Activated CD4-positive, alpha-beta T cell treated with anti-CD3 and anti-CD28 coated beads for 36 hours (primary cell): ENCODE results near the gene ZNF724. TPM values are rescaled to one million over a fixed set of nuclear protein-coding genes. Genes with fewer than 3 reads are reported as not detected.
"Not testable (repeated sequence)": the region's sequence is repeated elsewhere in the genome, so short reads cannot be mapped to it uniquely, and the experiment has no call there.

Experiments used
- ATAC-seq: fragments of 200-7000 bp; cut with Tn5 transposase; one replicate; pipeline ENCODE4 v1.10.0; 2021; ENCODE audit warnings: mild to moderate bottlenecking, moderate library complexity
- CTCF ChIA-PET: fragments of 350-600 bp; sonication (Branson Sonifier 250); formaldehyde crosslinking; loops from one replicate; lab custom pipeline; 2021; ENCODE audit warnings: antibody characterized with exemption; lab: Charles Lee
- POLR2A ChIA-PET: fragments of 350-600 bp; sonication (Branson Sonifier 250); formaldehyde crosslinking; loops from one replicate; lab custom pipeline; 2021; ENCODE audit warnings: antibody characterized with exemption, inconsistent platforms; lab: Charles Lee
- DNase-seq: peaks from one replicate; pipeline ENCODE4 v3.0.0-alpha.2; 2020
- H3K27ac Mint-ChIP-seq: one replicate; pipeline ENCODE4 v1.8.0; 2021; ENCODE audit warnings: mixed read lengths
- H3K27me3 Mint-ChIP-seq: one replicate; pipeline ENCODE4 v1.8.0; 2021; ENCODE audit warnings: mixed read lengths
- H3K36me3 Mint-ChIP-seq: one replicate; pipeline ENCODE4 v1.8.0; 2021; ENCODE audit warnings: low read depth, mixed read lengths
- H3K4me1 Mint-ChIP-seq: one replicate; pipeline ENCODE4 v1.8.0; 2021; ENCODE audit warnings: mixed read lengths
- H3K4me3 Mint-ChIP-seq: one replicate; pipeline ENCODE4 v1.8.0; 2021; ENCODE audit warnings: mild to moderate bottlenecking, moderate library complexity, mixed read lengths
- H3K9me3 Mint-ChIP-seq: one replicate; pipeline ENCODE4 v1.8.0; 2021; ENCODE audit warnings: low read depth, mixed read lengths
- intact Hi-C, 2 experiments: fragments of 100-400 bp; cut with DNase I in 1 of 2; cut with micrococcal nuclease in 1 of 2; formaldehyde crosslinking; loops; one replicate each; pipeline versions ENCODE4 v1.14.2 to v1.15.1; 2022 to 2024; cut with DNase I, micrococcal nuclease
- total RNA-seq, 2 experiments: library from RNA; stranded (reverse); gene quantifications; one replicate each; pipeline ENCODE4 v1.2.3, GENCODE V29; 2021

ZNF724 gene
- total RNA-seq, result 10 to 100 TPM; 15.1 to 19.1 TPM

- Mint-ChIP-seq H3K4me1 (peaks cover 12% of the 10 kb centered on the region), H3K4me3 (peak within 1 kb of the TSS; percentile 87), H3K9me3 (no peaks in the 10 kb centered on the region), H3K36me3 (peaks cover 34% of the 10 kb centered on the region), H3K27me3 (no peaks in the 10 kb centered on the region), H3K27ac (peak within 1 kb of the TSS; percentile 96)
- DNase-seq, result peak; percentile 94
- ChIA-PET CTCF (interaction anchor here (0.7 to 1.4 kb wide), 5 partner anchors 13 to 145 kb away, joined by 3 to 4 read pairs (median 4); partner anchors contain the start of gene ZNF91), POLR2A (interaction anchor here (0.6 to 1.5 kb wide), 7 partner anchors 16 to 1921 kb away, joined by 3 to 13 read pairs (median 5); partner anchors contain the start of genes ZNF254, ZNF708, ZNF730 and ZNF91)
- intact Hi-C loops, result loop anchor here (1.0 to 10.0 kb wide), 5 partner anchors 14 to 1415 kb away; partner anchors contain the start of genes ZNF43 (in 1 of the 2) and ZNF675 (in 1 of the 2)
- peak; percentile 100 for ATAC-seq
These were observed at the start of gene ZNF724 for GRCh38 chr19:23249911-23250649. TSS of gene ZNF724 (minus strand) at chr19:23250394. CDS start at chr19:23250242, 152 bp downstream.

GRCh38 chr19:23294141-23294540 lies 43.9 kb upstream of the ZNF724 start:
- H3K36me3 Mint-ChIP-seq, result no peaks in the 10 kb centered on the region
- CTCF ChIA-PET, result no interaction called here
- POLR2A ChIA-PET, result no interaction called here
- intact Hi-C loops, result no loop called here
- no peak overlapping the region for H3K4me3 Mint-ChIP-seq
- no peak for DNase-seq
- H3K27ac Mint-ChIP-seq, result no peak overlapping the region
- peaks cover 14% of the 10 kb centered on the region for H3K9me3 Mint-ChIP-seq
- no peaks in the 10 kb centered on the region for H3K27me3 Mint-ChIP-seq
- no peak for ATAC-seq
- no peaks in the 10 kb centered on the region for H3K4me1 Mint-ChIP-seq

GRCh38 chr19:23289966-23290365 lies 39.8 kb upstream of the ZNF724 start:
- intact Hi-C loops, POLR2A ChIA-PET, H3K4me1 Mint-ChIP-seq, DNase-seq, H3K36me3 Mint-ChIP-seq, H3K27me3 Mint-ChIP-seq, H3K4me3 Mint-ChIP-seq, ATAC-seq, H3K27ac Mint-ChIP-seq, CTCF ChIA-PET: not testable (repeated sequence)
- H3K9me3 Mint-ChIP-seq, result peaks cover 16% of the 10 kb centered on the region

GRCh38 chr19:23287620-23288019 lies 37.4 kb upstream of the ZNF724 start:
- Mint-ChIP-seq H3K27me3 (peaks cover 1% of the 10 kb centered on the region), H3K4me1 (no peaks in the 10 kb centered on the region), H3K36me3 (peaks cover 6% of the 10 kb centered on the region), H3K4me3 (no peak overlapping the region), H3K27ac (no peak overlapping the region), H3K9me3 (peaks cover 17% of the 10 kb centered on the region)
- ChIA-PET CTCF (no interaction called here), POLR2A (no interaction called here)
- ATAC-seq (no peak), DNase-seq (no peak)
- intact Hi-C loops, result no loop called here

GRCh38 chr19:23286477-23286876 lies 36.3 kb upstream of the ZNF724 start:
- peaks cover 6% of the 10 kb centered on the region for H3K4me1 Mint-ChIP-seq
- DNase-seq (peak; percentile 10), ATAC-seq (no peak)
- H3K36me3 Mint-ChIP-seq, result peaks cover 6% of the 10 kb centered on the region
- POLR2A ChIA-PET, result no interaction called here
- intact Hi-C loops, result no loop called here
- H3K27ac Mint-ChIP-seq, result no peak overlapping the region
- CTCF ChIA-PET, result interaction anchor here (1.5 kb wide), 1 partner anchor 13 kb away, joined by 3 read pairs; no protein-coding TSS in a partner anchor
- H3K4me3 Mint-ChIP-seq, result no peak overlapping the region
- H3K27me3 Mint-ChIP-seq, result peaks cover 1% of the 10 kb centered on the region
- peaks cover 18% of the 10 kb centered on the region for H3K9me3 Mint-ChIP-seq

- H3K27ac Mint-ChIP-seq, result no peak overlapping the region
- DNase-seq (no peak), ATAC-seq (no peak)
- peaks cover 1% of the 10 kb centered on the region for H3K27me3 Mint-ChIP-seq
- H3K9me3 Mint-ChIP-seq, result peaks cover 18% of the 10 kb centered on the region
- H3K4me3 Mint-ChIP-seq, result no peak overlapping the region
- CTCF ChIA-PET, result interaction anchor here (1.5 kb wide), 1 partner anchor 12 kb away, joined by 3 read pairs; no protein-coding TSS in a partner anchor
- POLR2A ChIA-PET, result interaction anchor here (0.6 kb wide), 1 partner anchor 14 kb away, joined by 3 read pairs; no protein-coding TSS in a partner anchor
- H3K36me3 Mint-ChIP-seq, result peaks cover 6% of the 10 kb centered on the region
- intact Hi-C loops, result no loop called here
- H3K4me1 Mint-ChIP-seq, result peaks cover 7% of the 10 kb centered on the region
These were observed 35.8 kb upstream of the ZNF724 start for GRCh38 chr19:23285948-23286347.

GRCh38 chr19:23285326-23285725 lies 35.1 kb upstream of the ZNF724 start:
- H3K36me3 Mint-ChIP-seq, DNase-seq, POLR2A ChIA-PET, H3K27ac Mint-ChIP-seq, CTCF ChIA-PET, intact Hi-C loops, H3K27me3 Mint-ChIP-seq, H3K4me3 Mint-ChIP-seq, H3K4me1 Mint-ChIP-seq, ATAC-seq: not testable (repeated sequence)
- H3K9me3 Mint-ChIP-seq, result peaks cover 18% of the 10 kb centered on the region

GRCh38 chr19:23283925-23284324 lies 33.7 kb upstream of the ZNF724 start:
- intact Hi-C loops, result no loop called here
- POLR2A ChIA-PET, result no interaction called here

GRCh38 chr19:23281663-23282276 lies 31.6 kb upstream of the ZNF724 start:
- DNase-seq, result no peak
- H3K27me3 Mint-ChIP-seq, result peaks cover 1% of the 10 kb centered on the region
- CTCF ChIA-PET, result no interaction called here
- peaks cover 3% of the 10 kb centered on the region for H3K36me3 Mint-ChIP-seq
- H3K27ac Mint-ChIP-seq, result no peak overlapping the region
- H3K9me3 Mint-ChIP-seq, result peaks cover 14% of the 10 kb centered on the region
- peaks cover 7% of the 10 kb centered on the region for H3K4me1 Mint-ChIP-seq
- ATAC-seq, result no peak
- no peak overlapping the region for H3K4me3 Mint-ChIP-seq
- POLR2A ChIA-PET, result interaction anchor here (0.5 kb wide), 1 partner anchor 9 kb away, joined by 3 read pairs; no protein-coding TSS in a partner anchor
- intact Hi-C loops, result no loop called here

More at GRCh38 chr19:23283925-23284324, 33.7 kb upstream of the ZNF724 start:
- Mint-ChIP-seq H3K36me3 (peaks cover 6% of the 10 kb centered on the region), H3K4me3 (no peak overlapping the region), H3K4me1 (peaks cover 7% of the 10 kb centered on the region), H3K27ac (no peak overlapping the region), H3K9me3 (peaks cover 16% of the 10 kb centered on the region), H3K27me3 (peaks cover 1% of the 10 kb centered on the region)
- peak; percentile 78 for DNase-seq
- peak; percentile 98 for ATAC-seq
- CTCF ChIA-PET, result interaction anchor here (0.7 to 1.1 kb wide), 3 partner anchors 10 to 37 kb away, joined by 3 to 4 read pairs (median 3); no protein-coding TSS in a partner anchor

- DNase-seq, H3K27ac Mint-ChIP-seq, POLR2A ChIA-PET, H3K9me3 Mint-ChIP-seq, ATAC-seq, H3K36me3 Mint-ChIP-seq, H3K27me3 Mint-ChIP-seq, CTCF ChIA-PET, H3K4me3 Mint-ChIP-seq: not testable (repeated sequence)
- H3K4me1 Mint-ChIP-seq, result peaks cover 11% of the 10 kb centered on the region
- intact Hi-C loops, result loop anchor here (10.0 kb wide), 2 partner anchors 117 to 163 kb away; partner anchors contain the start of genes ZNF730 (in 1 of the 2) and ZNF91 (in 1 of the 2)
These were observed 27.9 kb upstream of the ZNF724 start for GRCh38 chr19:23278118-23278517.
